Measurements from ENCODE around the gene DET1.

- TF ChIP-seq POLR2A (IDR thresholded peaks at IDR 0.05; ENCODE audit: extremely low read depth, insufficient read length): no peak
- TF ChIP-seq, protein P1, sequence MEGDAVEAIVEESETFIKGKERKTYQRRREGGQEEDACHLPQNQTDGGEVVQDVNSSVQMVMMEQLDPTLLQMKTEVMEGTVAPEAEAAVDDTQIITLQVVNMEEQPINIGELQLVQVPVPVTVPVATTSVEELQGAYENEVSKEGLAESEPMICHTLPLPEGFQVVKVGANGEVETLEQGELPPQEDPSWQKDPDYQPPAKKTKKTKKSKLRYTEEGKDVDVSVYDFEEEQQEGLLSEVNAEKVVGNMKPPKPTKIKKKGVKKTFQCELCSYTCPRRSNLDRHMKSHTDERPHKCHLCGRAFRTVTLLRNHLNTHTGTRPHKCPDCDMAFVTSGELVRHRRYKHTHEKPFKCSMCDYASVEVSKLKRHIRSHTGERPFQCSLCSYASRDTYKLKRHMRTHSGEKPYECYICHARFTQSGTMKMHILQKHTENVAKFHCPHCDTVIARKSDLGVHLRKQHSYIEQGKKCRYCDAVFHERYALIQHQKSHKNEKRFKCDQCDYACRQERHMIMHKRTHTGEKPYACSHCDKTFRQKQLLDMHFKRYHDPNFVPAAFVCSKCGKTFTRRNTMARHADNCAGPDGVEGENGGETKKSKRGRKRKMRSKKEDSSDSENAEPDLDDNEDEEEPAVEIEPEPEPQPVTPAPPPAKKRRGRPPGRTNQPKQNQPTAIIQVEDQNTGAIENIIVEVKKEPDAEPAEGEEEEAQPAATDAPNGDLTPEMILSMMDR (IDR thresholded peaks at IDR 0.05; ENCODE audit: low read depth, low read length): no peak
- TF ChIP-seq, protein P2, sequence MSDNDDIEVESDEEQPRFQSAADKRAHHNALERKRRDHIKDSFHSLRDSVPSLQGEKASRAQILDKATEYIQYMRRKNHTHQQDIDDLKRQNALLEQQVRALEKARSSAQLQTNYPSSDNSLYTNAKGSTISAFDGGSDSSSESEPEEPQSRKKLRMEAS (IDR thresholded peaks at IDR 0.05; ENCODE audit: low read depth, low read length): no peak
- TF ChIP-seq MYC (IDR thresholded peaks at IDR 0.05; ENCODE audit: low read depth, low read length): no peak
Observed at GRCh38 chr15:88574077-88574476, 27.6 kb upstream of the DET1 start.

Data from NB4 (cell line).